SKM-1 treated with dmso at 0.1 percent for 144 hours (cell line): ENCODE data around the gene GPR161.
A peak's percentile ranks its signal among the peaks of the same experiment; 100 is the strongest.
"Not testable (repeated sequence)": the region's sequence is repeated elsewhere in the genome, so short reads cannot be mapped to it uniquely, and the experiment has no call there.

Experiments used
- DNase-seq: peaks from one replicate; lab custom pipeline; 2025; ENCODE audit not compliant: unreplicated experiment; lab: John Stamatoyannopoulos, UW

GPR161 gene

DNA sequence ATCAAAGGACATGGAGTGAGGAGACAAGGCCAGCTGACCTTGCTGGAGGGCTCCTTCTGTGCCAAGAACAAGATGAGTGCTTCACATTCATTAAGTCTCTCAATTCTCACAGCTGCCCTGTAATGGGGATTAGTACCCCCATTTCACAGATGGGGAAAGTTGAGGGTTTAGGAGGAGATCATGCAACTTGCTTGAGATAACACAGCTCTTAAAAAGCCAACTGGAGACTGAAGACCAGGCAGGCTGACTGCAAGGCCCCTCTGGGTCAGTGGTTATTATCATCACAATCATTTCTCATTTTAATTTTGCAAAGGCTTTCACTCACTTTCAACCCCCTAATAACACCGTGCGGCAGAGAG, 46.8 kb downstream of the GPR161 start:
- no peak for DNase-seq

DNA sequence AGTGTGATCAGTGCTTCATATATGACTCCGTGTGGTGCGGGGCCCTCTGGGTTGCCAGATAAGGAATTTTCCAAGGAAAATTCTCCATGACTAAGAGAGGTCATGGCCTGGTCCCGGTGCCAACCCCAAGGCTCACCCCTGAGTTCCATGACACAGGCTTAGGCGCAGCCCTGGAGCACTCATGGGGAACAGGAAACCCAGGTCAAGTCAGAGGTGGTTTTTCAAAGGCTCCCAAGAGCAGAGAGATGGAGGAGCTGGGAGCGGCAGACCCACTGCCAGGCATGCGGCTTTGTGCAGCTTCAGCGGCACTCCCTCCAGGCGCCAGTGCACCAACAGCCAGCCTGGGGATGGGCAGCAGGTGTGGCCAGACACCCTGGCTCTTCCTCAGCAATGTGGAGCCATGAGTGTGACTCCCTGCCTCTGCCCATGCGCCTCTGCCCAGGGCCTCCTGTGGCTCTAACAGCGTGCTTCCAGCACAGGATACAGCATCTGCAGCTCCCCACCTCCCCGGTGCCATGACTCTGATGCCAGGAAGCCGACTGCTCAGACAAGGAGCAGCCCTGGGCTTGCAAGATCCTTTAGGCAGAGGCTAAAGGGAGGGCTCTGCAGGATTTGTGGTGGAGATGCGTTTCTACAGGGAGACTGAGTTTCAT, 47.3 kb downstream of the GPR161 start:
- DNase-seq, result no peak

DNA sequence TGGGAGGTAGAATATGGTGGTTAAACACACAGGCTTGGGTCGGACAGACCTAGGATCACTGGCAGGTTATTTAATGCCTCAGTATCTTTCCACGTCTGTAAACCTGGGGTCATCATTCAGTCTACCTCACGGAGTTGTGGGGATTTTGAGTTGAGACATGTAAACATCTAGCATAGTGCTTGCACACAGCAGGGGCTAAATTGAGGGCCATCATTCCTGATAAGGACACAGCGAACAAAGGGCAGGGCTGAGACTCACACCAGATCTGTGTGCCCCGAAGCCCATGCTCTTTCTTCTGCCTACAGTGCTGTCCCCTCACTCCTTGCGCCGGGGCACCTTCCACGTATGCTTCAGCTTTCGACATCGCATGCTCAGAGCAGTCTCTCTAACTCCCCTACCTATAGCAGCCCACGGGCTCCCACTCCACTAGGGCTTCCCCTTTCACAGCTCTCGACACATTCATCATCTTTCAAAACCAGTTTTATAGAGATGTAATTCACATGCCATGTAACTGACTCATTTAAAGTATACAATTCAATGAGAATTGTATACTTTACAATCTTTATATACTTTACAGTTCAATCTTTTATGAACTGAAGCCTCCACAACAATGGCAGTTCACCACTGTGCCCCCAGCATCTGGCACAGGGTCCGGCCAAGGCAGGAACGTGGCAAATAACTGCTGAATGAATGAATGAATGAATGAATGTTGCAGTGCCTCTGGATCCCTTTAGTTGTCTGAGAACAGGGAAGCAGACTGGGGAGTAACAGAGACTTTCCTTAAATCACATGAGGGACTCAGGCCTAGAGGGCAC, 48.0 kb downstream of the GPR161 start:
- no peak for DNase-seq

DNA sequence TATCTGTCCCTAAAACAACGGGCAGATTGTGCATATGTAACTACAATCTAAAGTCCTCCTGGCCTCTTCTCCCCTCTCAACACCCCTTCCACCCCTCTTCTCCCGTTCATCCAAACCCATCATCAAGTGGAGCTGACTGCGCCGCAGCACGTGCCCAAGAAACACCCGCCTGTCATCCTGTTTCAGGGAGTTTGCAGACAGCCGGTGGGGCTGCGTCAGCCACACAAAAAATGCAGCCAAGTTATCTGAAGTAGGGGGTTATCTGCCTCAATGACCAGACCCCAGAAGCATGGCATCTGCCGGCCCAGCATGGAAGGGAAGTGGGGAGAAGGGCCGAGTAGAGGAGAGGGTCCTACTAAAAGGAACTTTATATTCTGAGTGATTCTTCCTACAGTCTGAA, 49.0 kb downstream of the GPR161 start:
- DNase-seq, result no peak

DNA sequence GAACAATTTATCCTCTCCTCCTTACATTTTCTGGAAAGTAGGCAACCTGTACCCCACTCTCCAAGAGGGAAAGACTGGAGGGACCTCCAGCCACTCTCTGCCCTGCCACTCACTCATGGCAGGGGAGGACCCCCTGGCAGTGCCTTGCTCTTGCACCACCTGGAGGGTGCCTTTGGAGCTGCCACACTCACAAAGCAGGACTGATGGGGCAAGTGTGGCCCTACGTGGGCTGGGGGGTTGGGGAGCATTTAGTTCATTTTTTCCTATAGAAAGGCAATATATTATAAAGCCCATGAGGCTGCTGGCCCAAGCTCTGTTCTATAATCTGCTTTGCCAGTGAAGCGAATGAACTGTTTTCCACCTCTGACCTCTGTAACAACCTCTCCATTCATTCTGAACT, 50.3 kb downstream of the GPR161 start:
- no peak for DNase-seq

DNA sequence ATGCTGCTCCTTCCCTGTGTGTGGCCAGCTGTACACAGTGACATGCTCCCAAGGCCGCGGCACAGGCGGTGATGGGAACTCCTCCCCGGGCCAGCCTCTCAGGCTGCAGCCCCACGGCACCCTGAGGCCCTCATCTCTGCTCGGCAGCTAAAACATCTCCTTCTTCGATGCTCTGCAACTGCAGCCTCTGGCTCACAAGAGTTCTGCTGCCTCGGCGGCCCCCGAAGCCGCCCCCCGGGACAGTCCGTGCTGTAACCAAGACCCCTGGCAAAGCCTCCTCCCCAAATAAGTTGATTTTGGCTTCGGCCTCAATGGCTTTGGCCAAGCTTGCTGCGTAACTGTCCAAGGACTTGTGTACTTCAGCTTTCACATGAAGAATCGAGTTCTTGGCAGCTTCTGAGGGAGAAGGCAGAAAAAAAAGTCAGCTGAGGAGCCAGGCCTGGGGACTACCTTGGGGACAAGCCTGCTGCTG, 51.3 kb downstream of the GPR161 start:
- DNase-seq, result no peak

DNA sequence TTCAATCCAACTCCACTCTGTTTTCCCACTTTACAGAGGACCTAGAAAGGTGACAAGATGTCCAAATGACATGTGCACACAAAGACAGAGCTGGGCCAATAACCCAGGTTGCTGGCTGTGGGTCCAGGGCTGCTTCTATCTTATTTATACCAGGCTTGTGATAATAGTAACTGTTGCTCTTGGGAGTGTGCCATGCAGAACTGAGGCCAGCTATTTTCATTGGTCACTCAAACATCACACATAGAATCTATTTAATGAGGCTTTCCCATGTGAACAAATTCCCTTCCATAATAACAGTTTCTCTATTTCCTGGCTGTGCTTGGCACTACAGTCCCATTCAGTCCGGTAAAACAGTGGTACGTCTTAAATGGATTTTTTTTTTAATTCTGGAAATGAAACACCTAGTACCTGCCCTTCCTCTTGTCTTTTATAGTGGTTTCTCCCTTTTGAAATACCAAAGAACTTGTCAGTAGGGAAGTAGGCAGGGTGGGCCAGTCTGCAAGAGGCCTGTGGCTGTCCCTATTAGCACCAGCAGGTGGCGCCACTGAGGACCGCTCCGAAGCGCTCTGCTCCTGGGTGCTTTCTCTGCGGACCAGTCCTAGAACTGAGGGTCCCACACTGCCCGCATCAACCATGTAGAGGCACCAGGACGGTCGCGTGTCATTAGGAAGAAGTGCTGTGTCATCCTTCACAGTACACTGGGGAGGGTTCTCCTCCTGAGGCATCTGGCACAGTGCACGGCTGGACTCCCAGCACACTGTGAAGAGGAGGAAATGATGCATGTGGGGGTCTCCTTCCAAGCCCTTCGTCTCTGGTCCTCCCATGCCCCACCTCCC, 52.1 kb downstream of the GPR161 start:
- peak; percentile 86 for DNase-seq

DNA sequence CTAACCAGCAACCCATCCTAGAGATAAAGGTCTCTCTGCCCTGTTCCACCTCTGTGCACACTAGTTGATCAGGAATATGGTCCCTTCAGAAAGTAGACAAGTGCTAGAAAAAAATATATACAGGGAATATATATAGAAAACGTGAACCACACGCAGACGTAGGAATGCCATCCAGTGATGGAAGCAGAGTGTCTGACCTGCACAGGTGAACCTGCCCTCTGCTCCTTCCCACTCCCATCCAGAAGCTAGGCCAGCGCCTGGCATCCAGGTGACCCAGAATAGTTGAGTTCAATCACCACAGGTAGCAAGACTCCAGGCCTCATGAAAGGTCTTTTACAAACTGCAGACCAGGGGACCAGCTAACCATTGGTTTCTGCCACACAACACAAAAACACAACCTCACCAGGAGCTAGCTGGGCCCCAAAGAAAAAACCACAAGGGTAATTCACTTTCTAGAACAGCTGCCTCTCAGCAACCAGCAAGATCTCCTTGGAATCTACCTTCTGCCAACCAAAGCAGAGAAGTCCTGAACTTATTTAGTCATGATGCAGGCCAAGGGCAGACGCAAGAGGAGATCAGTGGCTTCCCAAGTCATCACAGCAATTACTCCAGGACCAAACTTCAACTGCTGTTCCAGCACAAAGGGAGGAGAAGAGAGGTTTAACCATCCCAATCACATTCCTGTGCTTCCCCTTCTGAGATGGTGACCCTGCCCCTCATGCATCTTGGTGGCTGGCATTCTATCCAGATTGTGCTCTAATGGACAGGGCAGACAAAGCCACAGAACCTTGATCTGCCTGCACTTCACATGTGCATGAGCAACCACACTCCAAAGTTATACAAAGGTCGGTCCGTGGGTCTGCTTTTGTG, 53.0 kb downstream of the GPR161 start:
- DNase-seq, result no peak

DNA sequence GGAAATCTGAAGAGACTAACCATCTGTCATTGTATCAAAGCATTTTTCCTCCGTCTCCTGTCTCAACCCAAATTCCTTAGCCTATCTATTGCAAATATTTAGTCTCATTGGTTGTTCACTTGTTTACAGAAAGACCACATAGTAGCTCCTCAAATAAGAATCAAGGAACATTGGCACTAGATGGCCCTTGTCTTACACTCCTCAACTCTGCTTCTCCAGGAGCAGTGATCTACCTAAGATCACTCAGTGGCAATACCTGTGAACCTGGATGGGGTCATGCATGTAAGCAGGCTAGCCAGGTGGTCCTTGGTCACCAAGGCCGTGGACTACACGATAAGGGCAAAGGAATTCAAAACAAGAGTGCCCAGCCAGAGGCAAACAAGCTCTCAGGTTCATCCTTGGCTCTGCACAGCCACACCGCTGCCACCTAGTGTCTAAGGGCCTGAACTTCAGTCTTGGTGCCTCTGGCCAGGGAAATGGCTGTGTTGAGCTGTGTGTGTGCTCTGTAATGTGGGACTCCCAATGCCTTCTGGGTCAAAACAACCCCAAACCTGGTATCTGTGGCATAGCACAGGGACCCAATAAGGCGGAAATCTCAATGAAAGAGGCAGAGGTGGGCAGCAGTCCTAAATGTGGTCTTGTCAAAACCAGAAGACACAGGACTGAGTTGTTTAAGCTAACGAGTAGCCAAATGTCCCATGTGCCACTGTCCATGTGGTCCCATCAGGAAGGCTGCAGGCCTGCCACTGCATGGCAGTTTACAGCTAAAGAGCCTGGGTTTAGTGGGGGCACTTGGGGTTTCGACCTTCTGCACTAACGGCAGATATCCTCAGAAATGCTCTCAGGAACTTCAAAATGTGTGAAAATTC, 54.5 kb downstream of the GPR161 start:
- DNase-seq, result peak; percentile 82

DNA sequence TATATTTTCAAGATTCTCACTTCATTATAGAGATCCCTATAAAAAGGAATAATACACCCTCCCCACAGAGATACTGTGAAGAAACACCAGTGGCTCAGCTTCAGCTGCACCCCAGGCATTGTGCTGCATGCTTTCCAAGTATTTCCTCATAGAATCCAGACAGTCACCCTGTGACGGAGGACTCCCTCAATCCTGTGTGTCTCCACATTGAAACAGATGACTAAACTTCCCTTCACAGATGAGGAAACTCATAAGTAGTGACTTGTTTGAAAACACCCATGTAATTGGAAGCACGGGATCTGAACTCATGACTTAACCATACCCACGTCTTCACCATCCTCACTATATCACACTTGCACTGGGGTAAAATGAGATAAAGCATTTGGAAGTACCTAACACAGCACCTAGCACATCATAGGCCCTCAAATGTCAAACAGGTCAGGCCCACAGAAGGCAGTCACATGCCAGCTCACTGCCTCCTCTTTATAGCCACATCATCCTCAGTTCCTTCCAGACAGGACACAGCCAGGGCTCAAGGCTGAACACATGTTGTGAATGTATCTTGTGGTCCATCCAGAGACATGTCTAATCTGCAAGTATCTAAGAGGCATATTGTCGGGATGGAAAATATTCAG, 55.2 kb downstream of the GPR161 start:
- no peak for DNase-seq

DNA sequence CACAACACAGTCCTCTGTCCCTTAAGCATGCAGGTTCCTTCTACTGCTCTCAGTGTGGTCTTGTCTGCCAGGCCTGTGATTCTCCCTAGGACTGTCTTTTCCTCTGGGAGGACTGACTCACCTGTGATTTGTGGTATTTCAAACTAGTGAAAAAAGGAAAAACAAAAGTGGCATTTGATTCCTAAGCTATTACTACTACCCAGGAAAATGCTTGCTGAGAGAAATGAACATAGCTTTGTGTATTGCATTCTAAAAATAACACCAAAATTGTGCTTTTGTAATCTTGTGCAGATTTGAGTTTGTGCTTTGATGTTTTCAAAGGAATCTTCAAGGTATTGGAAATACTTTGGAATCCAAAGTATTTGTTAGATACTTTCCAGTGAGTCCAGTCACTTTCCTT, 57.0 kb downstream of the GPR161 start:
- no peak for DNase-seq

DNA sequence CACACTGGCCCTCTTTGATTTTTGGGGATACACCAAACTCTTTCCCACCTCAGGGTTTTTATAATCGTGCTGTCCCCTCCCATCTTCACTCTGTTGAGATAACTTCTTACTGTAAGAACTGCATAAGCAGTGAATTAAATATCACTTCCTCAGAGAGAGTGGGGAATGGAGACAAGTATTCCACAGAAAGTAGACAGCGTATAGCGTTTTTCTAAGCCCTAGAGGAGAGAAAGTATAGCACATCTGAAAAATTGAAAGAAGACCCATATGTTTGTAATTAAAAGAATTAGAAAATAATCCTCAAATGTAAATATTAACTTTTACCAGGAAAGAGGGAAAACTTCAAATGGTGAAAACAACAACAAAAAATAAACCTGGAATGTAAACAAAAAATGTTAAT, 67.3 kb downstream of the GPR161 start:
- no peak for DNase-seq

DNA sequence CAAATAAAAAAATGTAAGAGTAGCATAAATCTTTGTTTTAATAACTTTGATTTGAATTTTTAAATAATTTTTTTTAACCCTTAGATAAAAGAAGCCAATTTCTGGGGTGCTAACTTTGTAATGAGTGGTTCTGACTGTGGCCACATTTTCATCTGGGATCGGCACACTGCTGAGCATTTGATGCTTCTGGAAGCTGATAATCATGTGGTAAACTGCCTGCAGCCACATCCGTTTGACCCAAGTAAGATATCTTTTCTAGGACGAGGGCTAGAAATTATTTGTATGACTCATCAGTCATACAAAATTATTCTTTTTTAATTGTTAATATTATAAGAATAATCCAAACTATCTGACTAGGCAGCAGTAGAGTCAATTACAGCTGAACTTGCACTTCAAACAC, 71.2 kb downstream of the GPR161 start:
- no peak for DNase-seq

DNA sequence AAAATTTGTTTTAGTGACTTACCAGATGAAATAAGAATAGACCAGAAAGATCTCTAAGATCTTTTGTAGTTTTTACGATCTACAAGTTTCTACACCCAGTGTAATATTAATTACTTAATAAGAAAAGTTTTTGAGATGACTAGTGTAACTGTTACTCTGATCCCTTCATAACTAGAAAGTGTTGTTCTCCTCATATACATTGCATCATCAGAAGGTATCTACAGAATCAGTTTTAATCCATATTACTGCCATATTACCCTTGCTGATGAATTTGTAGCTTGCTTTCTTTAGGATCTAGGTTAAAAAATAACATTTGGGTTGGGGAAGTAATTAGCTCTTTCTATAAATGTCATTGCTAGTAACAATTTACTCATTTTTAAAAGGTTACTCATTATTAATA, 72.5 kb downstream of the GPR161 start:
- no peak for DNase-seq

DNA sequence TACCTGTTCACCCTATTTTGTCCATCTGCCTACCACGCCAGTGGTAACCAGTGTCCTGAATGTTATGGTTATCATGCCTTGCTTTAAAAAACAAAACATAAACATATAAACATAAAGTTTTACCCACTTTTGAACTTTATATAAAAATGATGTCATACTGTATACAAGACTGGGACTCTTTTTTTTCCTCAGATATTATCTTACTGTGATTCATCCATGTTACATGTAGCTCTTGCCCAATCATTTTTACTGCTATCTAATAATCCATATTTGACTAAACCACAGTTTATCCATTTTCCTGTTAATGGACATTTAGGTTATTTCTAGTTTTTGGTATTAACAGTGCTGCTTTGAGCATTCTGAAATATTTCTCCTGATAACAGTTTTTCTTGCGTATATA, 78.8 kb downstream of the GPR161 start:
- no peak for DNase-seq

DNA sequence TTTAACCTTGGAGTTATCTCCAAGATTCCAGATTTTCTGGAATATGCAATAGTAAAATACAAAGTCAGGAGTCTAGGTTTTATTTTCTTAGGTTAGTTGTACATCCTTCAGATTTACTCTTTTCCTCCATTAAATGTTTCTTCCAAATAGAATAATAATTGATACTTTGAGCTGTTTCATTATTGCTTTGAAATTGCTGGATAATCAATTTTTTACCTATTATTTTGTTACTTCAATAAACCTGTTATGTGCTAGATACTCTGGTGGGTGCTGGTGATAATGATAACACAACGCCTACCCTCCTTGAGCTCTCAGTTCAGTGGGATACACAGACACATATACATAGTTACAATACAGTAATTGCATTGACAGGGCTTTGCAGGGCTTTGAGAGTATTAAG, 79.4 kb downstream of the GPR161 start:
- no peak for DNase-seq

DNA sequence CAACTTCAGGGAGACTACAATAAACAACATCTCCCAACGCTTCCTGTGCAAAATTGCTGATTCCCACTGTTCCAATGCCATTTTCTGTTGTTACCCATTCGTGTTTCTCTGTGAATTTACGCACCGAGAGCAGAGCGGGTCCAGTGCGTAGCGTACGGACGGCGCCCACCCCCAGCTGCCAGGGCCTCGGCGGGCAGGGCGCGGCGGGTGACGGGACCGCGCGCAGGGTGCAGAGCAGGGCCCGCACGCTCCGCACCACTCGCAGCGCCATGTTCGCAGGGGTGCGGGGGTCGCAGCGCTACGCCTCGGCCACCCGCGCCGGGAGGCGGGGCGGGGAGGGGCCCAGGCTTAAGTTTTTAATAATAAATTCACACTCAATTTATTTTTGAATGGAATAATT, 80.6 kb downstream of the GPR161 start:
- not testable (repeated sequence) for DNase-seq

DNA sequence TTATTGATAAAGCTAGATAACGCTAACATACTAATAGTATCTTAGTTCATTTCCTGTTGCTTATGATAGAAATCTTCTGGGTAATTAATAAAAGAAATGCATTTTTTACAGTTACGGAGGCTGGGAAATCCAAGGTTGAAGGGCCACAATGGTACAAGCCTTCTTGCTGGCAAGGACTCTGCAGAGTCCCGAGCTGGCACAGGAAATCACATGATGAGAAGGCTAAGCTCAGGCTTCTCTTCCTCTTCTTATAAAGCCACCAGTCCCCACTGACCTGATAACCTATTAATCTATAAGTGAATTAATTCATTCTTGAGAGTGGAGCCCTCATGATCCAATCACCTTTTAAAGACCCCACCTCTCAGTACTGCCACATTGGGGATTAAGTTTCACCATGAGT, 82.6 kb downstream of the GPR161 start:
- no peak for DNase-seq

DNA sequence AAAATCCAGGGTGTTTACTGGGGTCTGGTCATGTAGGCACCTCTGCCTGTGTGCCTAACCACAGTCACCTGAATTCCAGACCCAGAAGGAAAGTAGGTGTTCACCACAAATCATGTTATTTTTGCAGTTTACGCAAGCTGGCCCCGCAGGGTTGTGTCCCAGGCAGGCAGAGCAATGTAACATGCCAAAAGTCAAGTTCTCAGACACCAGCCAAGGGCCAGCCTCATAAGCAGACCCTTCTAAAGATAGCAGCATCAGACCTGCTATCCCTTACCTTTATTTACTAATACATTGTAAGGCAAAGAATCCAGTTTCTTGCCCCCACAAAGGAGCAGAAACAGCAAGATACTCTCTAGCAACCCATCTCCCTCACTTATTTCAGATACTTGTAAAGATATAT, 83.0 kb downstream of the GPR161 start:
- no peak for DNase-seq
